HepG2 (cell line): Measurements from ENCODE around the gene PLS1. TPM values are rescaled to one million over a fixed set of nuclear protein-coding genes. Genes with fewer than 3 reads are reported as not detected.

Experiments
- ATAC-seq: fragments of 200-7000 bp; cut with Tn5 transposase; 3 replicates; pipeline ENCODE4 v1.9.1; 2020; ENCODE audit warnings: mild to moderate bottlenecking, moderate library complexity
- BruUV-seq: library from RNA; stranded (reverse); fragments of 400-500 nt; replicated peaks from 2 replicates; lab custom pipeline; 2021; lab: Mats Ljungman, UMichigan
- CTCF ChIA-PET: fragments of 300-600 bp; formaldehyde crosslinking; extraction: SDS; loops from one replicate; lab custom pipeline; 2021; ENCODE audit warnings: low total read pairs, inconsistent platforms, low intra/inter-chr PET ratio; lab: Yijun Ruan, JAX
- POLR2A ChIA-PET: fragments of 350-600 bp; sonication (Branson Sonifier 250); formaldehyde crosslinking; loops from one replicate; lab custom pipeline; 2020; ENCODE audit warnings: antibody characterized with exemption, inconsistent platforms; lab: Yijun Ruan, JAX
- DNase-seq: peaks from one replicate; pipeline ENCODE4 v3.0.0-alpha.2; 2015; ENCODE audit warnings: low spot score
- FAIRE-seq: peaks from 3 replicates; lab custom pipeline; 2011; peaks lifted over from hg19 to GRCh38; lab: Jason Lieb, UNC
- H2AFZ ChIP-seq: one replicate; pipeline ENCODE4 v1.6.1; 2011; ENCODE audit warnings: low read length, inconsistent platforms
- H3K27ac ChIP-seq: fragments of 300-600 bp; 3 replicates; pipeline ENCODE4 v1.8.0; 2011; ENCODE audit warnings: mixed run types, mild to moderate bottlenecking, mixed read lengths, low read length, inconsistent platforms; ENCODE audit not compliant: insufficient read depth; ENCODE audit errors: extremely low read length
- H3K27me3 ChIP-seq, 2 experiments: fragments of 200-600 bp in 1 of 2; 2 replicates in 1 of 2; 3 replicates in 1 of 2; pipeline versions ENCODE4 v1.6.0 to v1.8.0; 2011; ENCODE audit warnings: low read length in 2 of 2, mild to moderate bottlenecking in 2 of 2, moderate library complexity in 2 of 2, inconsistent platforms in 1 of 2; ENCODE audit not compliant: insufficient read depth in 2 of 2, control insufficient read depth in 1 of 2
- H3K36me3 ChIP-seq, 2 experiments: fragments of 200-600 bp in 1 of 2; replicated peaks in 1 of 2; 2 replicates in 1 of 2; 3 replicates in 1 of 2; pipeline versions ENCODE4 v1.5.1 to v1.8.0; 2011; ENCODE audit warnings: low read length in 2 of 2, inconsistent platforms in 1 of 2; ENCODE audit not compliant: insufficient read depth in 2 of 2, control insufficient read depth in 1 of 2
- H3K4me1 ChIP-seq: 2 replicates; pipeline ENCODE4 v1.5.1; 2012; ENCODE audit warnings: low read length, inconsistent platforms; ENCODE audit not compliant: insufficient read depth
- H3K4me2 ChIP-seq: 2 replicates; pipeline ENCODE4 v1.6.0; 2011; ENCODE audit warnings: low read depth, low read length, inconsistent platforms
- H3K4me3 ChIP-seq, 3 experiments: fragments of 200-600 bp in 1 of 3; sonication (generic), shearing (Covaris generic) in 1 of 3; replicated peaks in 1 of 3; 2 replicates each; pipeline ENCODE4 v1.5.1; 2011 to 2016; ENCODE audit warnings: low read length in 3 of 3, inconsistent platforms in 2 of 3, low read depth in 2 of 3, mild to moderate bottlenecking in 2 of 3, control low read depth in 1 of 3, mixed read lengths in 1 of 3; ENCODE audit not compliant: insufficient read depth in 1 of 3
- H3K79me2 ChIP-seq: one replicate; pipeline ENCODE4 v1.6.1; 2011; ENCODE audit warnings: low read length, inconsistent platforms; ENCODE audit not compliant: insufficient read depth
- H3K9ac ChIP-seq: 2 replicates; pipeline ENCODE4 v1.6.0; 2011; ENCODE audit warnings: mild to moderate bottlenecking, low read depth, low read length, inconsistent platforms; ENCODE audit not compliant: insufficient read depth
- H3K9me3 ChIP-seq: 2 replicates; pipeline ENCODE4 v1.5.1; 2012; ENCODE audit warnings: mild to moderate bottlenecking, low read length
- H4K20me1 ChIP-seq: 2 replicates; pipeline ENCODE4 v1.6.0; 2011; ENCODE audit warnings: inconsistent platforms, mild to moderate bottlenecking, low read length, moderate library complexity; ENCODE audit not compliant: insufficient read depth
- ADNP ChIP-seq: sonication (generic); formaldehyde crosslinking; IDR thresholded peaks from 2 replicates; pipeline ENCODE4 v1.4.0; 2020; ENCODE audit warnings: missing genetic modification reagents
- BCL6 ChIP-seq: IDR thresholded peaks from 2 replicates; pipeline ENCODE4 v1.6.1; 2016; ENCODE audit warnings: missing genetic modification reagents, missing compliant biosample characterization
- CENPT ChIP-seq: sonication (generic); formaldehyde crosslinking; IDR thresholded peaks from 2 replicates; pipeline ENCODE4 v1.8.0; 2022; ENCODE audit warnings: low read depth, mild to moderate bottlenecking, moderate library complexity, missing genetic modification reagents
- HIVEP1 ChIP-seq: sonication (generic); formaldehyde crosslinking; IDR thresholded peaks from 2 replicates; pipeline ENCODE4 v1.4.0; 2020; ENCODE audit warnings: mild to moderate bottlenecking, missing genetic modification reagents
- HMGXB3 ChIP-seq: sonication (generic); formaldehyde crosslinking; IDR thresholded peaks from 2 replicates; pipeline ENCODE4 v1.4.0; 2020; ENCODE audit warnings: missing genetic modification reagents, borderline replicate concordance
- MNT ChIP-seq: fragments of 450-650 bp; IDR thresholded peaks from 2 replicates; pipeline ENCODE4 v1.6.1; 2016
- NBN ChIP-seq: fragments of 450-650 bp; conservative IDR thresholded peaks from 2 replicates; pipeline ENCODE4 v1.6.1; 2017
- RFX5 ChIP-seq: IDR thresholded peaks from 2 replicates; pipeline ENCODE4 v1.6.1; 2011; ENCODE audit warnings: low read depth, low read length, improper control_type of control experiment
- YEATS2 ChIP-seq: sonication (generic); formaldehyde crosslinking; IDR thresholded peaks from 2 replicates; pipeline ENCODE4 v1.4.0; 2020; ENCODE audit warnings: missing genetic modification reagents, borderline replicate concordance
- ZFP37 ChIP-seq: sonication (generic); formaldehyde crosslinking; IDR thresholded peaks from 2 replicates; pipeline ENCODE4 v1.4.0; 2020; ENCODE audit warnings: missing genetic modification reagents, borderline replicate concordance
- ZNF234 ChIP-seq: sonication (generic); formaldehyde crosslinking; conservative IDR thresholded peaks from 2 replicates; pipeline ENCODE4 v1.5.1; 2020; ENCODE audit warnings: mild to moderate bottlenecking, missing genetic modification reagents
- ZNF430 ChIP-seq: sonication (generic); formaldehyde crosslinking; IDR thresholded peaks from 2 replicates; pipeline ENCODE4 v1.9.0; 2021; ENCODE audit warnings: mild to moderate bottlenecking, missing genetic modification reagents
- ZNF549 ChIP-seq: sonication (generic); formaldehyde crosslinking; IDR thresholded peaks from 2 replicates; pipeline ENCODE4 v1.5.0; 2020; ENCODE audit warnings: missing genetic modification reagents
- ZNF790 ChIP-seq: sonication (generic); formaldehyde crosslinking; IDR thresholded peaks from 2 replicates; pipeline ENCODE4 v1.8.0; 2022; ENCODE audit warnings: missing genetic modification reagents, mild to moderate bottlenecking, borderline replicate concordance
- ZSCAN9 ChIP-seq: IDR thresholded peaks from 2 replicates; pipeline ENCODE4 v1.6.1; 2016; ENCODE audit warnings: borderline replicate concordance
- in situ Hi-C: cut with HindIII; loops from 2 replicates; pipeline ENCODE4 v1.10.0; 2017; ENCODE audit warnings: low pct_unique_long_range_greater_than_20kb; ENCODE audit not compliant: extremely low pct_ligation_motif_present
- intact Hi-C: fragments of 100-400 bp; cut with micrococcal nuclease; formaldehyde crosslinking; loops from one replicate; pipeline ENCODE4 v1.10.0; 2022; ENCODE audit not compliant: unreplicated experiment
- polyA plus RNA-seq, 8 experiments: library from polyadenylated mRNA; depleted of rRNA in 3 of 8; stranded (reverse) in 7 of 8; unstranded in 1 of 8; fragments of >200 nt; fragmentation: Illumina TruSeq in 4 of 8; extraction: Trizol in 4 of 8; gene quantifications; 2 replicates each; pipeline versions ENCODE4 v1.2.1 to v1.2.3, GENCODE V29; 2011 to 2016; ENCODE audit warnings: low read depth in 4 of 8, missing spikeins in 1 of 8, mixed read lengths in 1 of 8; ENCODE audit not compliant: insufficient read depth in 1 of 8
- total RNA-seq, 5 experiments: library from RNA; depleted of rRNA; stranded (reverse); fragments of >200 nt; fragmentation: Illumina TruSeq; extraction: Trizol; gene quantifications; 2 replicates each; pipeline ENCODE4 v1.2.3, GENCODE V29; 2016; ENCODE audit warnings: low read depth in 1 of 5
- TF ChIP-seq, protein P1 (sequence below): sonication (generic); formaldehyde crosslinking; IDR thresholded peaks from 2 replicates; pipeline ENCODE4 v1.8.1; 2023; ENCODE audit warnings: mild to moderate bottlenecking, missing genetic modification reagents, borderline replicate concordance
- TF ChIP-seq, protein P2 (sequence below): sonication (generic); formaldehyde crosslinking; IDR thresholded peaks from 2 replicates; pipeline ENCODE4 v1.4.0; 2020; ENCODE audit warnings: missing genetic modification reagents

Gene PLS1
- total and polyA plus RNA-seq, 2 of the 13 experiments (the other 11 are each of a cell fraction or from before 2014, with no cell fraction given), result 11.2 to 21.1 TPM

DNA sequence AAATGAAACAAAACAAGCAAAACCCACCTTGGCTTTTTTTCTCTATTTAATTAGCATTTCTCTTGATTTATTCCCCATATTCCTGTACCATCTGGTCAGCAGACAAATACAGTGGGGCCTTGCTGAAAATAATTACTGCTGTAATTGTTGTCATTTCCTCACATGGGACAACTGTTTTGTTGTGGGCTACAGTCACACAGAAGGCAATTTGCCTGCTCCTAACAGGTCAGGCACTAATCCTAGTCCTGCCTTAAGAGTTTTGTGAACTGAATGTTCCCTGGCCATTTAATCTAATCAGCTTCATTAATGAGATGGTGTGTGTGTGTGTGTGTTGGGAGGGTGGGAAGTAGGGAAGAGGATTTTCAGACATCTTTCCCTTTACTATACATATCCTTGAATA, 139.3 kb downstream of the PLS1 start:
- ChIA-PET CTCF (no interaction called here), POLR2A (no interaction called here)
- TF ChIP-seq HMGXB3 (no peak), ZNF549 (CRISPR knock-in tag) (no peak), RFX5 (no peak), CENPT (CRISPR knock-in tag) (no peak), ZFP37 (CRISPR knock-in tag) (no peak), ZSCAN9 (CRISPR knock-in tag) (no peak), NBN (no peak), HIVEP1 (no peak), YEATS2 (CRISPR knock-in tag) (no peak), ZNF790 (CRISPR knock-in tag) (no peak), BCL6 (CRISPR knock-in tag) (no peak), MNT (no peak), ZNF234 (CRISPR knock-in tag) (no peak), ZNF430 (CRISPR knock-in tag) (no peak), ADNP (CRISPR knock-in tag) (no peak)
- TF ChIP-seq, protein P1, sequence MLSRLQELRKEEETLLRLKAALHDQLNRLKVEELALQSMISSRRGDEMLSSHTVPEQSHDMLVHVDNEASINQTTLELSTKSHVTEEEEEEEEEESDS (CRISPR knock-in tag), result no peak
- TF ChIP-seq, protein P2, sequence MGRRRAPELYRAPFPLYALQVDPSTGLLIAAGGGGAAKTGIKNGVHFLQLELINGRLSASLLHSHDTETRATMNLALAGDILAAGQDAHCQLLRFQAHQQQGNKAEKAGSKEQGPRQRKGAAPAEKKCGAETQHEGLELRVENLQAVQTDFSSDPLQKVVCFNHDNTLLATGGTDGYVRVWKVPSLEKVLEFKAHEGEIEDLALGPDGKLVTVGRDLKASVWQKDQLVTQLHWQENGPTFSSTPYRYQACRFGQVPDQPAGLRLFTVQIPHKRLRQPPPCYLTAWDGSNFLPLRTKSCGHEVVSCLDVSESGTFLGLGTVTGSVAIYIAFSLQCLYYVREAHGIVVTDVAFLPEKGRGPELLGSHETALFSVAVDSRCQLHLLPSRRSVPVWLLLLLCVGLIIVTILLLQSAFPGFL (CRISPR knock-in tag), result no peak
- no peak overlapping the region for H2AFZ ChIP-seq
- in situ Hi-C loops (no loop called here), intact Hi-C loops (no loop called here)
- no peaks in the 10 kb centered on the region for H3K36me3 ChIP-seq
- no peaks in the 10 kb centered on the region for H4K20me1 ChIP-seq
- BruUV-seq, result no TSS peak
- FAIRE-seq (no peak), ATAC-seq (no peak), DNase-seq (no peak)
- no peak overlapping the region for H3K4me3 ChIP-seq
- H3K4me2 ChIP-seq, result no peak overlapping the region
- no peaks in the 10 kb centered on the region for H3K9me3 ChIP-seq
- H3K27ac ChIP-seq, result no peak overlapping the region
- no peaks in the 10 kb centered on the region for H3K27me3 ChIP-seq
- peaks cover 11% of the 10 kb centered on the region for H3K4me1 ChIP-seq
- no peaks in the 10 kb centered on the region for H3K79me2 ChIP-seq
- no peak overlapping the region for H3K9ac ChIP-seq
